WTC11 (cell line): ENCODE results near the gene GPATCH4. TPM values are rescaled to one million over a fixed set of nuclear protein-coding genes. Genes with fewer than 3 reads are reported as not detected.

Source experiments
- ATAC-seq: fragments of 200-7000 bp; cut with Tn5 transposase; 2 replicates; pipeline ENCODE4 v1.10.0; 2021; ENCODE audit warnings: mild to moderate bottlenecking, moderate library complexity
- CTCF ChIA-PET: fragments of 300-600 bp; sonication (Branson Sonifier 250); formaldehyde crosslinking; loops from one replicate; lab custom pipeline; 2021; ENCODE audit warnings: antibody characterized with exemption; lab: Charles Lee
- POLR2A ChIA-PET: fragments of 350-600 bp; sonication (Branson Sonifier 250); formaldehyde crosslinking; loops from one replicate; lab custom pipeline; 2021; ENCODE audit warnings: antibody characterized with exemption; lab: Charles Lee
- DNase-seq: peaks from one replicate; pipeline ENCODE4 v3.0.0; 2021; ENCODE audit warnings: low spot score
- H3K27ac Mint-ChIP-seq: 2 replicates; pipeline ENCODE4 v1.8.0; 2021; ENCODE audit warnings: mixed read lengths
- H3K27me3 Mint-ChIP-seq: 2 replicates; pipeline ENCODE4 v1.8.0; 2021; ENCODE audit warnings: low read depth, mild to moderate bottlenecking, moderate library complexity, mixed read lengths
- H3K36me3 Mint-ChIP-seq: 2 replicates; pipeline ENCODE4 v1.8.0; 2021; ENCODE audit warnings: mixed read lengths
- H3K4me1 Mint-ChIP-seq: 2 replicates; pipeline ENCODE4 v1.8.0; 2022; ENCODE audit warnings: mixed read lengths
- H3K4me3 Mint-ChIP-seq: 2 replicates; pipeline ENCODE4 v1.8.0; 2021; ENCODE audit warnings: mild to moderate bottlenecking, moderate library complexity, mixed read lengths
- H3K9me3 Mint-ChIP-seq: 2 replicates; pipeline ENCODE4 v1.8.0; 2021; ENCODE audit warnings: mixed read lengths
- ARID4B ChIP-seq: sonication (generic); formaldehyde crosslinking; IDR thresholded peaks from 2 replicates; pipeline ENCODE4 v1.8.0; 2023; ENCODE audit warnings: missing genetic modification reagents, mild to moderate bottlenecking, borderline replicate concordance
- ATF6 ChIP-seq: sonication (generic); formaldehyde crosslinking; IDR thresholded peaks from 2 replicates; pipeline ENCODE4 v1.8.1; 2023; ENCODE audit warnings: mild to moderate bottlenecking, missing genetic modification reagents
- E2F1 ChIP-seq: sonication (generic); formaldehyde crosslinking; IDR thresholded peaks from 2 replicates; pipeline ENCODE4 v1.8.0; 2022; ENCODE audit warnings: mild to moderate bottlenecking, missing genetic modification reagents
- FOXK1 ChIP-seq: sonication (generic); formaldehyde crosslinking; IDR thresholded peaks from 2 replicates; pipeline ENCODE4 v1.8.0; 2022; ENCODE audit warnings: mild to moderate bottlenecking, moderate library complexity, missing genetic modification reagents
- JUN ChIP-seq: sonication (generic); formaldehyde crosslinking; IDR thresholded peaks from 2 replicates; pipeline ENCODE4 v1.8.0; 2023; ENCODE audit warnings: mild to moderate bottlenecking, missing genetic modification reagents
- MAX ChIP-seq: sonication (generic); formaldehyde crosslinking; IDR thresholded peaks from 2 replicates; pipeline ENCODE4 v1.8.0; 2022; ENCODE audit warnings: mild to moderate bottlenecking, missing genetic modification reagents
- NR2C2 ChIP-seq: sonication (generic); formaldehyde crosslinking; IDR thresholded peaks from 2 replicates; pipeline ENCODE4 v1.8.0; 2022; ENCODE audit warnings: mild to moderate bottlenecking, missing genetic modification reagents
- PREB ChIP-seq: sonication (generic); formaldehyde crosslinking; IDR thresholded peaks from 2 replicates; pipeline ENCODE4 v1.8.1; 2022; ENCODE audit warnings: mild to moderate bottlenecking, missing genetic modification reagents, moderate library complexity, borderline replicate concordance
- RELA ChIP-seq: sonication (generic); formaldehyde crosslinking; IDR thresholded peaks from 2 replicates; pipeline ENCODE4 v1.8.1; 2022; ENCODE audit warnings: missing genetic modification reagents, mild to moderate bottlenecking, borderline replicate concordance
- RORB ChIP-seq: fragments of 250-450 bp; sonication (Bioruptor Pico); IDR thresholded peaks from 2 replicates; pipeline ENCODE4 v1.9.0; 2021; ENCODE audit warnings: mild to moderate bottlenecking
- TEAD4 ChIP-seq: sonication (generic); formaldehyde crosslinking; IDR thresholded peaks from 2 replicates; pipeline ENCODE4 v1.8.0; 2022; ENCODE audit warnings: mild to moderate bottlenecking, missing genetic modification reagents
- ZBTB43 ChIP-seq: sonication (generic); formaldehyde crosslinking; IDR thresholded peaks from 2 replicates; pipeline ENCODE4 v1.8.1; 2023; ENCODE audit warnings: mild to moderate bottlenecking, missing genetic modification reagents
- ZNF423 ChIP-seq: fragments of 250-450 bp; sonication (Bioruptor Pico); IDR thresholded peaks from 2 replicates; pipeline ENCODE4 v2.1.2; 2022; ENCODE audit warnings: mild to moderate bottlenecking, moderate library complexity
- total RNA-seq: library from RNA; stranded (reverse); gene quantifications from 3 replicates; pipeline ENCODE4 v1.2.3, GENCODE V29; 2021

Gene GPATCH4
- total RNA-seq, 1 experiment from 2014 or later, result 50.1 TPM

- TF ChIP-seq ZBTB43 (CRISPR knock-in tag) (no peak), JUN (CRISPR knock-in tag) (no peak), FOXK1 (CRISPR knock-in tag) (no peak), NR2C2 (no peak), PREB (no peak), E2F1 (no peak), ATF6 (no peak), TEAD4 (no peak), RELA (CRISPR knock-in tag) (no peak)
Observed at GRCh38 chr1:156643049-156643777, 41.9 kb upstream of the GPATCH4 start (continued).

GRCh38 chr1:156642265-156643048, 41.2 kb upstream of the GPATCH4 start:
- CTCF ChIA-PET, result interaction anchor here (0.6 to 12.1 kb wide), 19 partner anchors 12 to 268 kb away, joined by 3 to 180 read pairs (median 7); partner anchors contain the start of genes CRABP2, HAPLN2 and NES
- Mint-ChIP-seq H3K9me3 (no peaks in the 10 kb centered on the region), H3K27me3 (peaks cover 98% of the 10 kb centered on the region), H3K36me3 (no peaks in the 10 kb centered on the region)
- DNase-seq, result no peak
- TF ChIP-seq RORB, result no peak
- TF ChIP-seq MAX (CRISPR knock-in tag), result peak; percentile 49; the same call in 1 of the 2 replicates
- no peak for TF ChIP-seq FOXK1 (CRISPR knock-in tag)
- TF ChIP-seq ZBTB43 (CRISPR knock-in tag), result no peak
- peak; percentile 70 for TF ChIP-seq ZNF423 (CRISPR knock-in tag)
- no peak for TF ChIP-seq E2F1
- 0 out of 2 replicates have a peak, but pooled peaks have one; percentile 37 for TF ChIP-seq ARID4B (CRISPR knock-in tag)
- TF ChIP-seq, all 79 proteins: peak for 3
- POLR2A ChIA-PET, result interaction anchor here (0.7 to 2.7 kb wide), 5 partner anchors 17 to 50 kb away, joined by 3 to 8 read pairs (median 4); no protein-coding TSS in a partner anchor
- peak overlapping the region; percentile 70 for H3K4me3 Mint-ChIP-seq
- H3K27ac Mint-ChIP-seq, result no peak overlapping the region
- peak; percentile 33 for ATAC-seq
- H3K4me1 Mint-ChIP-seq, result peaks cover 29% of the 10 kb centered on the region
